Activated CD8-positive, alpha-beta T cell treated with anti-CD3 and anti-CD28 coated beads for 36 hours (primary cell): ENCODE measurements around the gene SLC36A4. TPM values are rescaled to one million over a fixed set of nuclear protein-coding genes. Genes with fewer than 3 reads are reported as not detected.
"Not testable (repeated sequence)": the region's sequence is repeated elsewhere in the genome, so short reads cannot be mapped to it uniquely, and the experiment has no call there.

Experiments
- ATAC-seq: fragments of 200-7000 bp; cut with Tn5 transposase; one replicate; pipeline ENCODE4 v1.10.0; 2021; ENCODE audit warnings: mild to moderate bottlenecking, moderate library complexity
- CTCF ChIA-PET: fragments of 350-600 bp; sonication (Branson Sonifier 250); formaldehyde crosslinking; loops from one replicate; lab custom pipeline; 2021; ENCODE audit warnings: antibody characterized with exemption; lab: Charles Lee
- POLR2A ChIA-PET: fragments of 350-600 bp; sonication (Branson Sonifier 250); formaldehyde crosslinking; loops from one replicate; lab custom pipeline; 2021; ENCODE audit warnings: antibody characterized with exemption; lab: Charles Lee
- DNase-seq: peaks from one replicate; pipeline ENCODE4 v3.0.0-alpha.2; 2020
- H3K27ac Mint-ChIP-seq: one replicate; pipeline ENCODE4 v1.8.0; 2021; ENCODE audit warnings: mild to moderate bottlenecking, mixed read lengths
- H3K27me3 Mint-ChIP-seq: one replicate; pipeline ENCODE4 v1.8.0; 2021; ENCODE audit warnings: mixed read lengths
- H3K36me3 Mint-ChIP-seq: one replicate; pipeline ENCODE4 v1.8.0; 2021; ENCODE audit warnings: low read depth, mixed read lengths
- H3K4me1 Mint-ChIP-seq: one replicate; pipeline ENCODE4 v1.8.0; 2021; ENCODE audit warnings: low read depth, mixed read lengths
- H3K4me3 Mint-ChIP-seq: one replicate; pipeline ENCODE4 v1.8.0; 2021; ENCODE audit warnings: mild to moderate bottlenecking, moderate library complexity, mixed read lengths
- H3K9me3 Mint-ChIP-seq: one replicate; pipeline ENCODE4 v1.8.0; 2021; ENCODE audit warnings: mixed read lengths
- CTCF ChIP-seq: fragments of 200-600 bp; IDR thresholded peaks from one replicate; pipeline ENCODE4 v1.8.0; 2022; ENCODE audit warnings: antibody characterized with exemption, mild to moderate bottlenecking
- intact Hi-C: fragments of 100-400 bp; cut with micrococcal nuclease; formaldehyde crosslinking; loops from one replicate; pipeline ENCODE4 v1.10.0; 2022
- total RNA-seq, 2 experiments: library from RNA; stranded (reverse); gene quantifications; one replicate each; pipeline ENCODE4 v1.2.3, GENCODE V29; 2021

Gene SLC36A4
- total RNA-seq = 10 to 100 TPM; 17.5 to 17.9 TPM

DNA sequence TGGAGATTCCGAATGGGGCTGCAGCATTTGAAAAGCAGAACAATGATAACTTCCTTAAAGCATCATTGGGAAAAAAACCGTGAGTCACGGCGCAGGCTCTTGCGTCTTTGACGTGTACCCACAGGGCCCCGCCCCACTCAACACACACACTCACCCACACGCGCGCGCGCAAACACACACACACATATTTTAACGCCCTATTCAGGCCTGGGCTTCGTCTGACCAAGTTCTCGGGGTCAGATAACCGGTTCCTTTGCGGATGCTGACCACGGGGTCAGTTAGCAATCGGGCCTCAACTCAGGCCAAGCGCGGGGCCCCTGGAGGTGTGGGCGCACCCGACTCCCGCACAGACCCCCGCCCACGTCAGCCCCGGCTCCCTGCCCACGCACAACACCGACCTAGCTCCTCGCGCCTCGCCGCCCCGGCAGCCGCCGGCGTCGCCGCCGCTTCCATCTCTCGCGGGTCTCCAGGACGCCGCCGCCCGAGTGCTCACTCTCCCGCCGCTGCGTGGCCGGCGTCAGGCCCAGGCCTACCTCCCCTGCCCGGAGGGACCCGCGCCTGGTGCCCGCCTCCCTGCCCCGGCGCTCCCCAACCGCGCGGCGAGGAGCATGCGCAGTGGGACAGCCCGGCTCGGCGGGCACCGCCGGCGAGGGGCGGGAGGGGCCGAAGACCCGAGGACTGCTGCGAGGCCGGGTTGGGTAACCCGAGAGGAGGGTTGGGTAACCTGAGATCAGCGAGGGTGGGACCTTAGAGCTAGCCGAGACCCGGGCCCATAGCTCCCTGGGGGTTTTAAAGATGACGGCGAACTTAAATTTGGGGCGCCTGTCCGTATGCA, at the start of gene SLC36A4:
Gene SLC36A4, minus strand, starts transcription at position 612 of the 835 bp plus-strand sequence. Its CDS starts 159 bp downstream, at position 453.
- POLR2A ChIA-PET = interaction anchor here (0.6 to 1.1 kb wide), 4 partner anchors 15 to 544 kb away, joined by 3 to 4 read pairs (median 3); partner anchors contain the start of genes C11orf54 and TAF1D
- no peak for TF ChIP-seq CTCF
- Mint-ChIP-seq H3K4me3 (peak within 1 kb of the TSS; percentile 93), H3K36me3 (peaks cover 4% of the 10 kb centered on the region), H3K27ac (peak within 1 kb of the TSS; percentile 89), H3K27me3 (no peaks in the 10 kb centered on the region), H3K9me3 (no peaks in the 10 kb centered on the region), H3K4me1 (peaks cover 17% of the 10 kb centered on the region)
- DNase-seq (peak; percentile 96), ATAC-seq (peak; percentile 93)
- intact Hi-C loops = no loop called here
- CTCF ChIA-PET = no interaction called here

DNA sequence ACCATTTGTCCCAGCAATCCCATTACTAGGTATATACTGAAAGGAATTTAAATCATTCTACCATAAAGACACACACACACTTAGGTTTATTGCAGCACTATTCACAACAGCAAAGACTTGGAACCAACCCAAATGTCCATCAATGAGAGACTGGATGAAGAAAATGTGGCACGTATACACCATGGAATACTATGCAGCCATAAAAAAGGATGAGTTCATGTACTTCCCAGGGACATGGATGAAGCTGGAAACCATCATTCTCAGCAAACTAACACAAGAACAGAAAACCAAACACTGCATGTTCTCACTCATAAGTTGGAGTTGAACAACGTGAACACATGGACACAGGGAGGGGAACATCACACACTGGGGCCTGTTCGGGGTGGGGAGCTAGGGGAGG, 49.0 kb upstream of the SLC36A4 start:
- H3K4me3 Mint-ChIP-seq, H3K9me3 Mint-ChIP-seq, POLR2A ChIA-PET, DNase-seq, H3K4me1 Mint-ChIP-seq, CTCF ChIA-PET, ATAC-seq, H3K27ac Mint-ChIP-seq, intact Hi-C loops, H3K36me3 Mint-ChIP-seq: not testable (repeated sequence)
- H3K27me3 Mint-ChIP-seq = peaks cover 11% of the 10 kb centered on the region

- intact Hi-C loops = no loop called here
- no peaks in the 10 kb centered on the region for H3K4me1 Mint-ChIP-seq
- CTCF ChIA-PET = no interaction called here
Observed at GRCh38 chr11:93244018-93244417, 46.2 kb upstream of the SLC36A4 start.

GRCh38 chr11:93239966-93240365, 42.2 kb upstream of the SLC36A4 start:
- Mint-ChIP-seq H3K27me3 (peaks cover 28% of the 10 kb centered on the region), H3K9me3 (no peaks in the 10 kb centered on the region), H3K4me1 (no peaks in the 10 kb centered on the region), H3K4me3 (no peak overlapping the region), H3K36me3 (no peaks in the 10 kb centered on the region), H3K27ac (no peak overlapping the region)
- no peak for TF ChIP-seq CTCF
- ATAC-seq (no peak), DNase-seq (no peak)
- ChIA-PET POLR2A (no interaction called here), CTCF (no interaction called here)
- intact Hi-C loops = loop anchor here (5.0 kb wide), 1 partner anchor 302 kb away; the partner anchor contains the start of gene SMCO4

More at GRCh38 chr11:93244018-93244417, 46.2 kb upstream of the SLC36A4 start:
- ATAC-seq (no peak), DNase-seq (no peak)
- POLR2A ChIA-PET = no interaction called here
- H3K27ac Mint-ChIP-seq = no peak overlapping the region
- peaks cover 12% of the 10 kb centered on the region for H3K27me3 Mint-ChIP-seq
- no peak for TF ChIP-seq CTCF
- H3K9me3 Mint-ChIP-seq = no peaks in the 10 kb centered on the region
- H3K4me3 Mint-ChIP-seq = no peak overlapping the region
- H3K36me3 Mint-ChIP-seq = no peaks in the 10 kb centered on the region

GRCh38 chr11:93238956-93239355, 41.2 kb upstream of the SLC36A4 start:
- no peak for DNase-seq
- no peak for TF ChIP-seq CTCF
- intact Hi-C loops = loop anchor here (5.0 kb wide), 1 partner anchor 303 kb away; the partner anchor contains the start of gene SMCO4
- no peaks in the 10 kb centered on the region for H3K9me3 Mint-ChIP-seq
- no peaks in the 10 kb centered on the region for H3K36me3 Mint-ChIP-seq
- no peak for ATAC-seq
- no peak overlapping the region for H3K27ac Mint-ChIP-seq
- ChIA-PET POLR2A (no interaction called here), CTCF (interaction anchor here (1.3 to 1.7 kb wide), 2 partner anchors 13 to 414 kb away, joined by 3 to 7 read pairs; no protein-coding TSS in a partner anchor)
- H3K4me1 Mint-ChIP-seq = no peaks in the 10 kb centered on the region
- H3K27me3 Mint-ChIP-seq = peaks cover 25% of the 10 kb centered on the region
- no peak overlapping the region for H3K4me3 Mint-ChIP-seq
